Measurements from ENCODE around the gene PANX1. TPM values are rescaled to one million over a fixed set of nuclear protein-coding genes. Genes with fewer than 3 reads are reported as not detected.

PANX1 gene
- total RNA-seq, 1 experiment from 2014 or later: 22.9 TPM

DNA sequence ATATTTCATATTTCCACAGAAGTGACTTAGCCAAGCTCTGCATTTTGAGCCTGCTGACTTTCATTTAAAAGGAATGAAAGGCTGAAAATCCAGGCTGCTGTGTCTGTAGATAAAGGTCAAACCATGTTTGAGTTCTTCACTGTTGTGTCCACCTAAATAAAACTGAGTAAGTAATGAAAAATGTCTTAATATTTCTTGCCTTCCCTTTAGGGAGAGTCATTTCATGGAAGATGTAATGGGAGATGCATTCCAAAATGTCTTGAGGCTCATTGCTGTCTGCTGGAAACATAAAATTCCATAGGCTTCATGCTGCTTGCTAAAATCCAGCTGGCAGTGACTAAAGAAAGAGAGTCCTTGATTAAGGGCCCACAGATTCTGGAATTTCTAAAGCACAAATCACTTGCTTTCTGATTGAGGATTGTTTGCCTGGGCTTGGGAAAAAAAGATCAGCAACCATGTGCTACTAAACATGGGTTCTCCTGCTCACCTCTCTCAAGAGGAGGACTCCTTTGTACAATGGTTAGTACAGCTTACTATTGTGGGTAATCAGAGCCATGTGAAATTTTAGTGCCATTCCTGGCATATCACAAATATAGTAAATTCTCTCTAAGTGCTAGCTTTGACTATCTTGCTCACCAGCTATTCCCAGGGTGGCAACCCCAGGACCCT is 56.9 kb downstream of the PANX1 start:
- TF ChIP-seq NFE2L1 (CRISPR knock-in tag; IDR thresholded peaks at IDR 0.05) (no peak), FOXJ3 (CRISPR knock-in tag; IDR thresholded peaks at IDR 0.05; ENCODE audit: borderline replicate concordance) (no peak), GTF2I (CRISPR knock-in tag; conservative IDR thresholded peaks at IDR 0.05) (no peak), ZNF138 (CRISPR knock-in tag; conservative IDR thresholded peaks at IDR 0.05) (no peak), JAZF1 (CRISPR knock-in tag; IDR thresholded peaks at IDR 0.05) (no peak), ZNF416 (CRISPR knock-in tag; IDR thresholded peaks at IDR 0.05) (no peak), SMAD4 (CRISPR knock-in tag; IDR thresholded peaks at IDR 0.05) (no peak), PRRX2 (CRISPR knock-in tag; IDR thresholded peaks at IDR 0.05) (no peak), ZNF263 (CRISPR knock-in tag; IDR thresholded peaks at IDR 0.05; ENCODE audit: low read depth) (no peak), EMX1 (CRISPR knock-in tag; IDR thresholded peaks at IDR 0.05) (no peak), ZNF396 (CRISPR knock-in tag; IDR thresholded peaks at IDR 0.05; ENCODE audit: borderline replicate concordance) (no peak), OVOL2 (CRISPR knock-in tag; IDR thresholded peaks at IDR 0.05; ENCODE audit: borderline replicate concordance) (no peak), TP53 (CRISPR knock-in tag; IDR thresholded peaks at IDR 0.05) (no peak)
- TF ChIP-seq, protein P1, sequence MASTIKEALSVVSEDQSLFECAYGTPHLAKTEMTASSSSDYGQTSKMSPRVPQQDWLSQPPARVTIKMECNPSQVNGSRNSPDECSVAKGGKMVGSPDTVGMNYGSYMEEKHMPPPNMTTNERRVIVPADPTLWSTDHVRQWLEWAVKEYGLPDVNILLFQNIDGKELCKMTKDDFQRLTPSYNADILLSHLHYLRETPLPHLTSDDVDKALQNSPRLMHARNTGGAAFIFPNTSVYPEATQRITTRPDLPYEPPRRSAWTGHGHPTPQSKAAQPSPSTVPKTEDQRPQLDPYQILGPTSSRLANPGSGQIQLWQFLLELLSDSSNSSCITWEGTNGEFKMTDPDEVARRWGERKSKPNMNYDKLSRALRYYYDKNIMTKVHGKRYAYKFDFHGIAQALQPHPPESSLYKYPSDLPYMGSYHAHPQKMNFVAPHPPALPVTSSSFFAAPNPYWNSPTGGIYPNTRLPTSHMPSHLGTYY (CRISPR knock-in tag; IDR thresholded peaks at IDR 0.05): no peak
- TF ChIP-seq, protein P2, sequence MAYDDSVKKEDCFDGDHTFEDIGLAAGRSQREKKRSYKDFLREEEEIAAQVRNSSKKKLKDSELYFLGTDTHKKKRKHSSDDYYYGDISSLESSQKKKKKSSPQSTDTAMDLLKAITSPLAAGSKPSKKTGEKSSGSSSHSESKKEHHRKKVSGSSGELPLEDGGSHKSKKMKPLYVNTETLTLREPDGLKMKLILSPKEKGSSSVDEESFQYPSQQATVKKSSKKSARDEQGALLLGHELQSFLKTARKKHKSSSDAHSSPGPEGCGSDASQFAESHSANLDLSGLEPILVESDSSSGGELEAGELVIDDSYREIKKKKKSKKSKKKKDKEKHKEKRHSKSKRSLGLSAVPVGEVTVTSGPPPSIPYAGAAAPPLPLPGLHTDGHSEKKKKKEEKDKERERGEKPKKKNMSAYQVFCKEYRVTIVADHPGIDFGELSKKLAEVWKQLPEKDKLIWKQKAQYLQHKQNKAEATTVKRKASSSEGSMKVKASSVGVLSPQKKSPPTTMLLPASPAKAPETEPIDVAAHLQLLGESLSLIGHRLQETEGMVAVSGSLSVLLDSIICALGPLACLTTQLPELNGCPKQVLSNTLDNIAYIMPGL (CRISPR knock-in tag; IDR thresholded peaks at IDR 0.05): no peak
- TF ChIP-seq, protein P3, sequence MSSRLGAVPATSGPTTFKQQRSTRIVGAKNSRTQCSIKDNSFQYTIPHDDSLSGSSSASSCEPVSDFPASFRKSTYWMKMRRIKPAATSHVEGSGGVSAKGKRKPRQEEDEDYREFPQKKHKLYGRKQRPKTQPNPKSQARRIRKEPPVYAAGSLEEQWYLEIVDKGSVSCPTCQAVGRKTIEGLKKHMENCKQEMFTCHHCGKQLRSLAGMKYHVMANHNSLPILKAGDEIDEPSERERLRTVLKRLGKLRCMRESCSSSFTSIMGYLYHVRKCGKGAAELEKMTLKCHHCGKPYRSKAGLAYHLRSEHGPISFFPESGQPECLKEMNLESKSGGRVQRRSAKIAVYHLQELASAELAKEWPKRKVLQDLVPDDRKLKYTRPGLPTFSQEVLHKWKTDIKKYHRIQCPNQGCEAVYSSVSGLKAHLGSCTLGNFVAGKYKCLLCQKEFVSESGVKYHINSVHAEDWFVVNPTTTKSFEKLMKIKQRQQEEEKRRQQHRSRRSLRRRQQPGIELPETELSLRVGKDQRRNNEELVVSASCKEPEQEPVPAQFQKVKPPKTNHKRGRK (CRISPR knock-in tag; IDR thresholded peaks at IDR 0.05; ENCODE audit: borderline replicate concordance): no peak
- TF ChIP-seq, protein P4, sequence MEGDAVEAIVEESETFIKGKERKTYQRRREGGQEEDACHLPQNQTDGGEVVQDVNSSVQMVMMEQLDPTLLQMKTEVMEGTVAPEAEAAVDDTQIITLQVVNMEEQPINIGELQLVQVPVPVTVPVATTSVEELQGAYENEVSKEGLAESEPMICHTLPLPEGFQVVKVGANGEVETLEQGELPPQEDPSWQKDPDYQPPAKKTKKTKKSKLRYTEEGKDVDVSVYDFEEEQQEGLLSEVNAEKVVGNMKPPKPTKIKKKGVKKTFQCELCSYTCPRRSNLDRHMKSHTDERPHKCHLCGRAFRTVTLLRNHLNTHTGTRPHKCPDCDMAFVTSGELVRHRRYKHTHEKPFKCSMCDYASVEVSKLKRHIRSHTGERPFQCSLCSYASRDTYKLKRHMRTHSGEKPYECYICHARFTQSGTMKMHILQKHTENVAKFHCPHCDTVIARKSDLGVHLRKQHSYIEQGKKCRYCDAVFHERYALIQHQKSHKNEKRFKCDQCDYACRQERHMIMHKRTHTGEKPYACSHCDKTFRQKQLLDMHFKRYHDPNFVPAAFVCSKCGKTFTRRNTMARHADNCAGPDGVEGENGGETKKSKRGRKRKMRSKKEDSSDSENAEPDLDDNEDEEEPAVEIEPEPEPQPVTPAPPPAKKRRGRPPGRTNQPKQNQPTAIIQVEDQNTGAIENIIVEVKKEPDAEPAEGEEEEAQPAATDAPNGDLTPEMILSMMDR (IDR thresholded peaks at IDR 0.05): no peak
- TF ChIP-seq, protein P5, sequence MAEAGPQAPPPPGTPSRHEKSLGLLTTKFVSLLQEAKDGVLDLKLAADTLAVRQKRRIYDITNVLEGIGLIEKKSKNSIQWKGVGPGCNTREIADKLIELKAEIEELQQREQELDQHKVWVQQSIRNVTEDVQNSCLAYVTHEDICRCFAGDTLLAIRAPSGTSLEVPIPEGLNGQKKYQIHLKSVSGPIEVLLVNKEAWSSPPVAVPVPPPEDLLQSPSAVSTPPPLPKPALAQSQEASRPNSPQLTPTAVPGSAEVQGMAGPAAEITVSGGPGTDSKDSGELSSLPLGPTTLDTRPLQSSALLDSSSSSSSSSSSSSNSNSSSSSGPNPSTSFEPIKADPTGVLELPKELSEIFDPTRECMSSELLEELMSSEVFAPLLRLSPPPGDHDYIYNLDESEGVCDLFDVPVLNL (CRISPR knock-in tag; IDR thresholded peaks at IDR 0.05; ENCODE audit: borderline replicate concordance, low read depth): no peak
- TF ChIP-seq, protein P6, sequence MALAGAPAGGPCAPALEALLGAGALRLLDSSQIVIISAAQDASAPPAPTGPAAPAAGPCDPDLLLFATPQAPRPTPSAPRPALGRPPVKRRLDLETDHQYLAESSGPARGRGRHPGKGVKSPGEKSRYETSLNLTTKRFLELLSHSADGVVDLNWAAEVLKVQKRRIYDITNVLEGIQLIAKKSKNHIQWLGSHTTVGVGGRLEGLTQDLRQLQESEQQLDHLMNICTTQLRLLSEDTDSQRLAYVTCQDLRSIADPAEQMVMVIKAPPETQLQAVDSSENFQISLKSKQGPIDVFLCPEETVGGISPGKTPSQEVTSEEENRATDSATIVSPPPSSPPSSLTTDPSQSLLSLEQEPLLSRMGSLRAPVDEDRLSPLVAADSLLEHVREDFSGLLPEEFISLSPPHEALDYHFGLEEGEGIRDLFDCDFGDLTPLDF (CRISPR knock-in tag; IDR thresholded peaks at IDR 0.05): no peak
- peaks cover 19% of the 10 kb centered on the region for H3K4me1 Mint-ChIP-seq
- no peak for DNase-seq (ENCODE audit: low spot score)
- CTCF ChIA-PET: interaction anchor here (1.5 to 3.8 kb wide), 3 partner anchors 52 to 290 kb away, joined by 6 to 31 read pairs (median 30); no protein-coding TSS in a partner anchor
- ATAC-seq: no peak
- H3K27ac Mint-ChIP-seq: no peak overlapping the region
- H3K9me3 Mint-ChIP-seq: peaks cover 5% of the 10 kb centered on the region
- H3K4me3 Mint-ChIP-seq: no peak overlapping the region
- H3K27me3 Mint-ChIP-seq (ENCODE audit: low read depth): no peaks in the 10 kb centered on the region
- H3K36me3 Mint-ChIP-seq: peaks cover 22% of the 10 kb centered on the region
- POLR2A ChIA-PET: interaction anchor here (1.3 kb wide), 1 partner anchor 57 kb away, joined by 5 read pairs; the partner anchor contains the start of gene PANX1

Data from WTC11 (cell line).